ENCODE results near the gene CCDC57. TPM values are rescaled to one million over a fixed set of nuclear protein-coding genes. Genes with fewer than 3 reads are reported as not detected.

CCDC57 gene
- total RNA-seq, 1 experiment from 2014 or later: 31.0 TPM

GRCh38 chr17:82248815-82249674 lies 36.4 kb upstream of the CCDC57 start:
- Histone ChIP-seq H3K36me3 (ENCODE audit: control insufficient read depth, insufficient read depth, low read length) (peaks cover 24% of the 10 kb centered on the region), H3K9me3 (no peaks in the 10 kb centered on the region), H3K4me1 (no peaks in the 10 kb centered on the region), H3K27me3 (replicated peaks; ENCODE audit: control insufficient read depth, insufficient read depth, low read length) (no peaks in the 10 kb centered on the region), H3K4me3 (ENCODE audit: low read depth, low read length) (no peak overlapping the region)
- intact Hi-C loops (cut with micrococcal nuclease; ENCODE audit: unreplicated experiment): no loop called here
- TF ChIP-seq CTCF (IDR thresholded peaks at IDR 0.05; ENCODE audit: insufficient read depth in 1 of 2, low read depth in 1 of 2, low read length in 1 of 2, severe bottlenecking in 1 of 2, unreplicated experiment in 1 of 2): no peak
- CTCF ChIA-PET: no interaction called here
- Mint-ChIP-seq H3K4me3 (ENCODE audit: unreplicated experiment) (no peak overlapping the region), H3K36me3 (ENCODE audit: insufficient read depth, unreplicated experiment) (peaks cover 94% of the 10 kb centered on the region), H3K27me3 (ENCODE audit: insufficient read depth, unreplicated experiment) (no peaks in the 10 kb centered on the region), H3K4me1 (ENCODE audit: low read depth, unreplicated experiment) (peaks cover 10% of the 10 kb centered on the region), H3K9me3 (ENCODE audit: unreplicated experiment) (no peaks in the 10 kb centered on the region), H3K27ac (ENCODE audit: unreplicated experiment) (peak overlapping the region; percentile 31)
- POLR2A ChIA-PET: no interaction called here
- no peak for DNase-seq
- no TSS peak for BruUV-seq (replicated peaks)

DNA sequence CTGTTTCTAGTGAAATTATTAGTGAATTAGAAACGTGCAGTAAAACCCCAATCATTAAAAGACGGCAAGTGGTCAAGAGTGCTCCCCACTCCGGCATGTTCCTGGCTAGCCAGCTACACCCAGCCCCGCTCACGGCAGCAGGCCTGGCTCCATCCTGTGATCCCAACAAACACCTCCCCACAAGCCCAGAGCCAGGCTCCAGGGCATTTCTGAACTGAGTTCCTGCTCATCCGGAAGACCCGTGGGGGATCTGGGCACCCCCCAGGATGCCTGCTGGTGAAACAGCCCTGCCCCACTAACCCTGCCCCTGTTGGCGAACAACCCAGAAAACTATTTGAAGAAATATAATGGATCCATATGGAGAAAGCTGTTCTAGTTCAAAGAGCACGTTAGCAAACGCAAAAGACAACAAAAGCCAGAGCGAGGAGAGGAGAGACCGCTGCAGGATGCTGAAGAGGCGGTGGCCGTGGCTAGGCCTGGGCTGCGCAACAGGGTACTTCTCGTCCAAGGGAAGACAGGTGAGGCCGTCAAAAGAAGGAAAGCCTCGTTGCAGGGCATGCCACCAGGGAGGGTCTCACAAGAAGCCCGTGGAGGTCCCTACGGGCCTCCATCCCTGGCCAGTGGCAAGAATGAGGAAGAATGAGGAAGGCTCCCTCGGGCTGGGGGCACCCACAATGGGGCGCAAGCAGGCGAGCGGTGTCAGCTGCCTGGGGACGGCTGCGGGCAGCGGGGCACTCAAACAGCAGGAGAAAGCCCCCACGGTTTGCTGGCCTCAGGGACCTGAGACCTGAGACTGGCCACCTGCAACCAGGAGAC lies 35.4 kb upstream of the CCDC57 start:
- no peak for DNase-seq
- H3K27me3 ChIP-seq (replicated peaks; ENCODE audit: control insufficient read depth, insufficient read depth, low read length): no peaks in the 10 kb centered on the region
- ChIA-PET POLR2A (no interaction called here), CTCF (no interaction called here)
- no peaks in the 10 kb centered on the region for H3K9me3 Mint-ChIP-seq (ENCODE audit: unreplicated experiment)
- TF ChIP-seq CTCF (IDR thresholded peaks at IDR 0.05; ENCODE audit: insufficient read depth in 1 of 2, low read depth in 1 of 2, low read length in 1 of 2, severe bottlenecking in 1 of 2, unreplicated experiment in 1 of 2): no peak
- H3K9me3 ChIP-seq: no peaks in the 10 kb centered on the region
- peaks cover 13% of the 10 kb centered on the region for H3K4me1 Mint-ChIP-seq (ENCODE audit: low read depth, unreplicated experiment)
- H3K27me3 Mint-ChIP-seq (ENCODE audit: insufficient read depth, unreplicated experiment): no peaks in the 10 kb centered on the region
- peaks cover 26% of the 10 kb centered on the region for H3K36me3 ChIP-seq (ENCODE audit: control insufficient read depth, insufficient read depth, low read length)
- no peak overlapping the region for H3K27ac Mint-ChIP-seq (ENCODE audit: unreplicated experiment)
- no peak overlapping the region for H3K4me3 ChIP-seq (ENCODE audit: low read depth, low read length)
- no peak overlapping the region for H3K4me3 Mint-ChIP-seq (ENCODE audit: unreplicated experiment)
- intact Hi-C loops (cut with micrococcal nuclease; ENCODE audit: unreplicated experiment): no loop called here
- BruUV-seq (replicated peaks): no TSS peak
- H3K36me3 Mint-ChIP-seq (ENCODE audit: insufficient read depth, unreplicated experiment): peaks cover 99% of the 10 kb centered on the region
- no peaks in the 10 kb centered on the region for H3K4me1 ChIP-seq

GRCh38 chr17:82247182-82247823 lies 34.7 kb upstream of the CCDC57 start:
- Mint-ChIP-seq H3K4me1 (ENCODE audit: low read depth, unreplicated experiment) (peaks cover 13% of the 10 kb centered on the region), H3K9me3 (ENCODE audit: unreplicated experiment) (no peaks in the 10 kb centered on the region), H3K36me3 (ENCODE audit: insufficient read depth, unreplicated experiment) (peaks cover 99% of the 10 kb centered on the region), H3K4me3 (ENCODE audit: unreplicated experiment) (no peak overlapping the region), H3K27ac (ENCODE audit: unreplicated experiment) (no peak overlapping the region), H3K27me3 (ENCODE audit: insufficient read depth, unreplicated experiment) (no peaks in the 10 kb centered on the region)
- Histone ChIP-seq H3K9me3 (no peaks in the 10 kb centered on the region), H3K4me1 (no peaks in the 10 kb centered on the region), H3K36me3 (ENCODE audit: control insufficient read depth, insufficient read depth, low read length) (peaks cover 23% of the 10 kb centered on the region), H3K4me3 (ENCODE audit: low read depth, low read length) (no peak overlapping the region), H3K27me3 (replicated peaks; ENCODE audit: control insufficient read depth, insufficient read depth, low read length) (no peaks in the 10 kb centered on the region)
- ChIA-PET CTCF (interaction anchor here (0.6 kb wide), 1 partner anchor 211 kb away, joined by 6 read pairs; no protein-coding TSS in a partner anchor), POLR2A (no interaction called here)
- no peak for DNase-seq
- no peak for TF ChIP-seq CTCF (IDR thresholded peaks at IDR 0.05; ENCODE audit: insufficient read depth in 1 of 2, low read depth in 1 of 2, low read length in 1 of 2, severe bottlenecking in 1 of 2, unreplicated experiment in 1 of 2)
- intact Hi-C loops (cut with micrococcal nuclease; ENCODE audit: unreplicated experiment): no loop called here
- no TSS peak for BruUV-seq (replicated peaks)
